Osteocyte (in vitro differentiated cells): ENCODE results near the gene CD207. TPM values are rescaled to one million over a fixed set of nuclear protein-coding genes. Genes with fewer than 3 reads are reported as not detected.

ENCODE experiments used
- DNase-seq: peaks from one replicate; pipeline ENCODE4 v3.0.0; 2021; ENCODE audit warnings: mixed read lengths; ENCODE audit not compliant: unreplicated experiment; ENCODE audit errors: extremely low spot score
- H3K27ac Mint-ChIP-seq: one replicate; pipeline ENCODE4 v1.8.0; 2021; ENCODE audit warnings: mild to moderate bottlenecking, mixed read lengths; ENCODE audit not compliant: unreplicated experiment
- H3K27me3 Mint-ChIP-seq: one replicate; pipeline ENCODE4 v1.8.0; 2021; ENCODE audit warnings: mixed read lengths; ENCODE audit not compliant: unreplicated experiment
- H3K36me3 Mint-ChIP-seq: one replicate; pipeline ENCODE4 v1.8.0; 2021; ENCODE audit warnings: mixed read lengths; ENCODE audit not compliant: unreplicated experiment
- H3K4me1 Mint-ChIP-seq: one replicate; pipeline ENCODE4 v1.8.0; 2021; ENCODE audit warnings: mixed read lengths; ENCODE audit not compliant: unreplicated experiment
- H3K4me3 Mint-ChIP-seq: one replicate; pipeline ENCODE4 v1.8.0; 2021; ENCODE audit warnings: mild to moderate bottlenecking, moderate library complexity, mixed read lengths; ENCODE audit not compliant: unreplicated experiment
- H3K9me3 Mint-ChIP-seq: one replicate; pipeline ENCODE4 v1.8.0; 2021; ENCODE audit warnings: mixed read lengths; ENCODE audit not compliant: unreplicated experiment
- total RNA-seq: library from RNA; stranded (reverse); gene quantifications from 2 replicates; pipeline ENCODE4 v1.2.1, GENCODE V29; 2021
- TF ChIP-seq, protein P1 (sequence below): fragments of 200-600 bp; sonication (generic); IDR thresholded peaks from 2 replicates; pipeline ENCODE4 v1.5.0; 2021; ENCODE audit warnings: antibody characterized with exemption, mild to moderate bottlenecking, moderate library complexity

CD207 gene
- total RNA-seq, 1 donor from 2014 or later = not detected

DNA sequence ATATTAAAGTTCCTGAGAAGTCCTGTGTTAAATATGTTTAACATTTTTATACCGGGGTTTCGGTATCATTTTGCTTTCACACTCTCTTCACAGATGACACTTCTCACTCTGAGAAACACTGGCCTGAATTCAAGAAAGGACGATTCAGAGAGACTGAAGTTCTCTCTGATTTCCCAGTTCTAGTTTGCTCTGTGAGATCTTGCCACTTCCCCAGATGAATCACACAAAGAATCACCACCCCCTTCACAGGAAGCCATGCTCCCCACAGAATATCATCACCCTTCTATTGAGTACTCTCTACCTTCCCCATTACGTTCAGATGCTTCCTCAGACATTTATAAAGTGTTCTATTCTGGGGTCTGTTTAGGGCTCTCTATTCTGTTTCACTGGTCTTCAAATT, 16.1 kb upstream of the CD207 start:
- no peaks in the 10 kb centered on the region for H3K36me3 Mint-ChIP-seq
- peaks cover 40% of the 10 kb centered on the region for H3K27me3 Mint-ChIP-seq
- TF ChIP-seq, protein P1, sequence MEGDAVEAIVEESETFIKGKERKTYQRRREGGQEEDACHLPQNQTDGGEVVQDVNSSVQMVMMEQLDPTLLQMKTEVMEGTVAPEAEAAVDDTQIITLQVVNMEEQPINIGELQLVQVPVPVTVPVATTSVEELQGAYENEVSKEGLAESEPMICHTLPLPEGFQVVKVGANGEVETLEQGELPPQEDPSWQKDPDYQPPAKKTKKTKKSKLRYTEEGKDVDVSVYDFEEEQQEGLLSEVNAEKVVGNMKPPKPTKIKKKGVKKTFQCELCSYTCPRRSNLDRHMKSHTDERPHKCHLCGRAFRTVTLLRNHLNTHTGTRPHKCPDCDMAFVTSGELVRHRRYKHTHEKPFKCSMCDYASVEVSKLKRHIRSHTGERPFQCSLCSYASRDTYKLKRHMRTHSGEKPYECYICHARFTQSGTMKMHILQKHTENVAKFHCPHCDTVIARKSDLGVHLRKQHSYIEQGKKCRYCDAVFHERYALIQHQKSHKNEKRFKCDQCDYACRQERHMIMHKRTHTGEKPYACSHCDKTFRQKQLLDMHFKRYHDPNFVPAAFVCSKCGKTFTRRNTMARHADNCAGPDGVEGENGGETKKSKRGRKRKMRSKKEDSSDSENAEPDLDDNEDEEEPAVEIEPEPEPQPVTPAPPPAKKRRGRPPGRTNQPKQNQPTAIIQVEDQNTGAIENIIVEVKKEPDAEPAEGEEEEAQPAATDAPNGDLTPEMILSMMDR = no peak
- H3K9me3 Mint-ChIP-seq = no peaks in the 10 kb centered on the region
- no peaks in the 10 kb centered on the region for H3K4me1 Mint-ChIP-seq
- H3K4me3 Mint-ChIP-seq = no peak overlapping the region
- no peak for DNase-seq
- no peak overlapping the region for H3K27ac Mint-ChIP-seq

DNA sequence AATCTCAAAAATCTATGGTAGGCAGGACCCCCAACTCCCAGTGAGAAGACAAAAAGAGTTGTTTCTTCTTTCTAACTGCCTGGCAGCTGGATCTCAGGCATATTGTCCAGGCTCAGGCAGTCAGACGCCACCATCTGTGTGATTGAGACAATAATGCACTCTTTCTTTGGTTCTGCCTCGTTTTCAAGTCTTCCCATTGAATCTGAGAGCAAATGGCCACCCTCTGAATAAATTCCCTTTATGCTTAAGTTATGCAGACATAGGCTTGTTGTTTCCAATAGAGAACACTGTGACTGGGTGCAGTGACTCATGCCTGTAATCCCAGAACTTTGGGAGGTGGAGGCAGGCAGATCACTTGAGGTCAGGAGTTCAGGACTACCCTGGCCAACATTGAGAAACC, 15.3 kb upstream of the CD207 start:
- no peaks in the 10 kb centered on the region for H3K4me1 Mint-ChIP-seq
- DNase-seq = no peak
- no peaks in the 10 kb centered on the region for H3K9me3 Mint-ChIP-seq
- H3K4me3 Mint-ChIP-seq = no peak overlapping the region
- H3K36me3 Mint-ChIP-seq = no peaks in the 10 kb centered on the region
- no peak overlapping the region for H3K27ac Mint-ChIP-seq
- TF ChIP-seq, protein P1 = no peak
- H3K27me3 Mint-ChIP-seq = peaks cover 39% of the 10 kb centered on the region

DNA sequence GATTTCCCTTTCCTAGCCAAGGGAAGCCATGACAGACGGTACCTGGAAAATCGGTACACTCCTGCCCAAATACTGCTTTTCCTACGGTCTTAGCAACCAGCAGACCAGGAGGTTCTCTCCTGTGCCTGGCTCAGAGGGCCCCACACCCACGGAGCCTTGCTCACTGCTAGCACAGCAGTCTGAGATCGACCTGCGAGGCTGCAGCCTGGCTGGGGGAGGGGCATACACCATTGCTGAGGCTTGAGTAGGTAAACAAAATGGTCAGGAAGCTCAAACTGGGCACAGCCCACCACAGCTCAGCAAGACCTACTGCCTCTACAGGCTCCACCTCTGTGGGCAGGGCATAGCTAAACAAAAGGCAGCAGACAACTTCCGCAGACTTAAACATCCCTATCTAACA, 6.8 kb upstream of the CD207 start:
- TF ChIP-seq, protein P1 = no peak
- Mint-ChIP-seq H3K4me1 (no peaks in the 10 kb centered on the region), H3K27me3 (peaks cover 45% of the 10 kb centered on the region), H3K9me3 (no peaks in the 10 kb centered on the region), H3K27ac (no peak overlapping the region), H3K4me3 (no peak overlapping the region), H3K36me3 (no peaks in the 10 kb centered on the region)
- DNase-seq = no peak

DNA sequence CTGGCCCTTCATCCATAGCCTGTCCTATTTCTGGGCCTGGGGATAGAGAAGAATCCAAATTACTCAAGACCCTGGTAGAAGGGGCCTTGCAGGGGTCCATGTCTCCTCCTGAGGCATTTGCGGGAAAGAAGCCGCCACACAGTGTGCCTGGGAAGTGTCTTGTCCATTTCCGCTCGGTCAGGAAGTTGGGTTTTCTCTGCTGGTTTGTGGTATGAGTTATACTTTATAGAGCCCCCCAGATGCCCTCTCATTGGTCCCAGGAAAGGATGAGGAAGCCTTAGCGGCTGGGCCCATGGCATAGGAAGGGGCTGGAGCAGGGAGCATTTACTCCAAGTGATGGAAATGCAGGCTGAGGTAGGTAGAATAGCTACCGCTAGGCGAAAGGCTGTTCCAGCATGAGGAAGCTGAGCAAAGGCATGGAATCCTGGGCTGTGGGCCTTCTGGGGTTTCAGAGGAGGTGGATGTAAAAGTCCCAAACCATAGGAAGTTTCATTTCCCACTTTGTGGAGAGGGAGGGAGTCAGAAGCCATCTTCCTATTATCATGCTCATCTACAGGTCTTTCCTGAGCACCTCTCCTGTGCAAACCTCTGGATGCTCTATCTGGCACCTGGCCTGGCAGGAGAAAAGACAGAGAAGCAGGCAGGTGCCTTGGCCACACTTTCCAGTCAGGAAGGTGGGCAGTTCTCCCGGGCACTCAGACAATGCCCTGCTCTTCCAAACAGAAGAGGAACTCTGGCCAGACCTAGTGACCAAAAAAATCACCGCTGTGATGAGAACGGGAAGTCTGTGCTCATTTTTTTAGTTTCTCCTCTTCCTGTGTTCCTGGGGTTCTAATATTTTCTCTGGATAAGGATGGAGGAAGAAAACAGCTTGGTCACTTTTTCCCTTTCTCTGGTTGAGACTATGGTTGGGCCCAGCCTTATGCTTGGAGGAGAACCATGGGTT, 2.6 kb upstream of the CD207 start:
- Mint-ChIP-seq H3K9me3 (no peaks in the 10 kb centered on the region), H3K4me1 (no peaks in the 10 kb centered on the region), H3K4me3 (no peak overlapping the region), H3K27ac (no peak overlapping the region), H3K36me3 (no peaks in the 10 kb centered on the region), H3K27me3 (peaks cover 24% of the 10 kb centered on the region)
- TF ChIP-seq, protein P1 = no peak
- DNase-seq = no peak

DNA sequence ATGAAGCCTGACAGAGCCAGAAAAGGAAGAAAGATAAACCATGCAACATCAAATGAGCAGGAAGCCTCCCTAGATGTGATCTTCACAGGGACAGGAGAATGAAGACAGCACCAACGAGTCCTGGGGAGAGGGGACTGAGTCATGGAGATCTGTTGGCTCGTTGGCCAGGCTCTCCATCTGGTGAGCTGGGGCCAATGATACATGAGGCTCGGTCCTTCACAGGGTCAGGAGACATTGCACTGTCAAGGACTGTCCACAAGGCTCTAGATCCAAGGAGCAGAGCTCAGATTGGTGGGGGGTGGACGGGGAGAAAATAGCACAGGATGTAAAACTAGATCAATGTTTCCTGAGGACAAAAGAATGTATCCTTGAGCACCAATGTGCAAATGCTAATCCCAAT, 735 bp downstream of the CD207 start:
- H3K36me3 Mint-ChIP-seq = no peaks in the 10 kb centered on the region
- TF ChIP-seq, protein P1 = no peak
- H3K9me3 Mint-ChIP-seq = no peaks in the 10 kb centered on the region
- H3K4me1 Mint-ChIP-seq = no peaks in the 10 kb centered on the region
- H3K27ac Mint-ChIP-seq = no peak overlapping the region
- H3K4me3 Mint-ChIP-seq = no peak overlapping the region
- no peak for DNase-seq
- H3K27me3 Mint-ChIP-seq = peaks cover 12% of the 10 kb centered on the region
